PC-9 (cell line): ENCODE results near the gene RGR.

ENCODE experiments used
- CTCF ChIP-seq: fragments of 200-600 bp; sonication (generic); conservative IDR thresholded peaks from 2 replicates; pipeline ENCODE4 v1.6.1; 2017; ENCODE audit warnings: mixed run types, antibody characterized with exemption, mild to moderate bottlenecking, moderate library complexity
- EZH2 ChIP-seq: fragments of 200-600 bp; sonication (generic); IDR thresholded peaks from 2 replicates; pipeline ENCODE4 v1.8.0; 2017; ENCODE audit warnings: antibody characterized with exemption, low read depth

GRCh38 chr10:84265418-84265817 lies 20.6 kb downstream of the RGR start:
- TF ChIP-seq CTCF: no peak
- no peak for TF ChIP-seq EZH2
